T-helper 2 cell (primary cell): ENCODE data around the gene C11orf97.
"Not testable (repeated sequence)": the region's sequence is repeated elsewhere in the genome, so short reads cannot be mapped to it uniquely, and the experiment has no call there.

Experiments
- DNase-seq, 5 experiments: peaks; one replicate each; pipeline versions ENCODE4 v3.0.0 to v3.0.0-alpha.2; 2012 to 2022

Gene C11orf97

GRCh38 chr11:94525546-94526324 is 13.5 kb downstream of the C11orf97 start:
- no peak for DNase-seq

GRCh38 chr11:94526645-94527438 is 14.6 kb downstream of the C11orf97 start:
- DNase-seq: no peak

- no peak for DNase-seq
Observed at GRCh38 chr11:94528551-94528950, 16.3 kb downstream of the C11orf97 start.

- no peak for DNase-seq
Observed at GRCh38 chr11:94532211-94532610, 19.9 kb downstream of the C11orf97 start.

GRCh38 chr11:94533206-94533605 is 20.9 kb downstream of the C11orf97 start:
- no peak for DNase-seq

GRCh38 chr11:94533696-94534630 is 21.7 kb downstream of the C11orf97 start:
- DNase-seq: no peak

GRCh38 chr11:94536386-94536785 is 24.1 kb downstream of the C11orf97 start:
- DNase-seq: no peak

GRCh38 chr11:94537031-94537600 is 24.9 kb downstream of the C11orf97 start:
- DNase-seq: no peak

GRCh38 chr11:94539420-94539819 is 27.2 kb downstream of the C11orf97 start:
- no peak for DNase-seq

GRCh38 chr11:94543695-94544645 is 31.7 kb downstream of the C11orf97 start, which contains the start of gene FUT4:
Gene FUT4, plus strand, starts transcription at chr11:94543921. Its CDS starts 213 bp downstream, at chr11:94544134.
- peak; percentile 41 to 85 (median 60) for DNase-seq

- peak in 1 of 5 experiments; percentile 4 for DNase-seq
Observed at GRCh38 chr11:94544646-94545263, 32.5 kb downstream of the C11orf97 start.

- no peak for DNase-seq
Observed at GRCh38 chr11:94545264-94546161, 33.3 kb downstream of the C11orf97 start.

- no peak for DNase-seq
Observed at GRCh38 chr11:94546162-94546470, 33.9 kb downstream of the C11orf97 start.

GRCh38 chr11:94546886-94547285 is 34.6 kb downstream of the C11orf97 start:
- peak in 1 of 5 experiments; percentile 33 for DNase-seq

GRCh38 chr11:94549146-94549545 is 36.9 kb downstream of the C11orf97 start:
- no peak for DNase-seq

GRCh38 chr11:94550513-94550912 is 38.3 kb downstream of the C11orf97 start:
- DNase-seq: no peak

GRCh38 chr11:94553938-94554337 is 41.7 kb downstream of the C11orf97 start:
- DNase-seq: no peak

GRCh38 chr11:94555752-94556329 is 43.6 kb downstream of the C11orf97 start:
- DNase-seq: not testable (repeated sequence)

- no peak for DNase-seq
Observed at GRCh38 chr11:94557421-94557820, 45.2 kb downstream of the C11orf97 start.
